Activated naive CD4-positive, alpha-beta T cell treated with anti-CD3 and anti-CD28 coated beads, Interleukin-2, amount 50 U/mL, for 72 hours (primary cell): Measurements from ENCODE around the gene MDFIC. TPM values are rescaled to one million over a fixed set of nuclear protein-coding genes. Genes with fewer than 3 reads are reported as not detected.

ENCODE experiments used
- ATAC-seq, 2 donors: fragments of 150-1000 bp; cut with Tn5 transposase; 2 replicates each; pipeline ENCODE4 v1.10.0; 2021; ENCODE audit warnings: mild to moderate bottlenecking in 2 of 2, moderate library complexity in 2 of 2
- DNase-seq, 2 donors: peaks; one replicate each; pipeline ENCODE4 v3.0.0; 2021 to 2022; ENCODE audit warnings: low spot score in 2 of 2
- H3K27ac Mint-ChIP-seq, 2 donors: one replicate each; pipeline ENCODE4 v1.8.0; 2022; ENCODE audit warnings: mild to moderate bottlenecking in 2 of 2, mixed read lengths in 2 of 2
- H3K36me3 Mint-ChIP-seq, 2 donors: one replicate each; pipeline ENCODE4 v1.8.0; 2022; ENCODE audit warnings: mixed read lengths in 2 of 2
- H3K9me3 Mint-ChIP-seq, 2 donors: one replicate each; pipeline ENCODE4 v1.8.0; 2022; ENCODE audit warnings: mixed read lengths in 2 of 2
- total RNA-seq, 2 donors: library from RNA; stranded (reverse); gene quantifications; one replicate each; pipeline ENCODE4 v1.2.3, GENCODE V29; 2022

The MDFIC gene
- total RNA-seq, 2 donors from 2014 or later: 41.0 to 86.0 TPM

GRCh38 chr7:114919587-114919986 is 2.3 kb upstream of the MDFIC start:
- ATAC-seq (peak in 1 of 2 donors; percentile 2), DNase-seq (no peak)
- Mint-ChIP-seq H3K27ac (peak overlapping the region; percentile 27 to 86), H3K9me3 (peaks cover 0 to 2% of the 10 kb centered on the region in 2 donors), H3K36me3 (peaks cover 15% of the 10 kb centered on the region in 2 donors)

GRCh38 chr7:114921631-114922025 is 266 bp upstream of the MDFIC start:
- H3K9me3 Mint-ChIP-seq: no peaks in the 10 kb centered on the region
- H3K27ac Mint-ChIP-seq: peak overlapping the region; percentile 90 to 96
- peaks cover 18 to 20% of the 10 kb centered on the region in 2 donors for H3K36me3 Mint-ChIP-seq
- DNase-seq (no peak), ATAC-seq (no peak)

GRCh38 chr7:114922652-114923402 is 933 bp downstream of the MDFIC start:
- ATAC-seq (peak; percentile 42 to 60), DNase-seq (peak; percentile 44 to 63)
- peaks cover 18 to 20% of the 10 kb centered on the region in 2 donors for H3K36me3 Mint-ChIP-seq
- peak overlapping the region; percentile 90 to 96 for H3K27ac Mint-ChIP-seq
- no peaks in the 10 kb centered on the region for H3K9me3 Mint-ChIP-seq

GRCh38 chr7:114923403-114923713 is 1.5 kb downstream of the MDFIC start:
- ATAC-seq: no peak
- no peak for DNase-seq
- H3K36me3 Mint-ChIP-seq: peaks cover 18 to 20% of the 10 kb centered on the region in 2 donors
- H3K27ac Mint-ChIP-seq: peak overlapping the region; percentile 90 to 93
- H3K9me3 Mint-ChIP-seq: no peaks in the 10 kb centered on the region

- no peaks in the 10 kb centered on the region for H3K9me3 Mint-ChIP-seq
- H3K36me3 Mint-ChIP-seq: peaks cover 18 to 20% of the 10 kb centered on the region in 2 donors
- DNase-seq: no peak
- no peak for ATAC-seq
- peak overlapping the region; percentile 90 to 93 for H3K27ac Mint-ChIP-seq
These were observed 2.3 kb downstream of the MDFIC start for GRCh38 chr7:114924038-114924712.

GRCh38 chr7:114925434-114925833 is 3.5 kb downstream of the MDFIC start:
- no peak for ATAC-seq
- H3K36me3 Mint-ChIP-seq: peaks cover 18 to 20% of the 10 kb centered on the region in 2 donors
- DNase-seq: no peak
- H3K27ac Mint-ChIP-seq: peak overlapping the region; percentile 67 to 74
- no peaks in the 10 kb centered on the region for H3K9me3 Mint-ChIP-seq

GRCh38 chr7:114928060-114928459 is 6.2 kb downstream of the MDFIC start:
- ATAC-seq (peak in 1 of 2 donors; percentile 30), DNase-seq (no peak)
- peaks cover 10 to 15% of the 10 kb centered on the region in 2 donors for H3K36me3 Mint-ChIP-seq
- H3K27ac Mint-ChIP-seq: no peak overlapping the region
- H3K9me3 Mint-ChIP-seq: no peaks in the 10 kb centered on the region

- no peaks in the 10 kb centered on the region for H3K9me3 Mint-ChIP-seq
- ATAC-seq (no peak), DNase-seq (no peak)
- H3K36me3 Mint-ChIP-seq: peaks cover 5 to 17% of the 10 kb centered on the region in 2 donors
- no peak overlapping the region for H3K27ac Mint-ChIP-seq
These were observed 7.7 kb downstream of the MDFIC start for GRCh38 chr7:114929570-114929969.

GRCh38 chr7:114930107-114930661 is 8.3 kb downstream of the MDFIC start:
- peaks cover 3 to 16% of the 10 kb centered on the region in 2 donors for H3K36me3 Mint-ChIP-seq
- no peaks in the 10 kb centered on the region for H3K9me3 Mint-ChIP-seq
- DNase-seq: no peak
- H3K27ac Mint-ChIP-seq: peak overlapping the region in 1 of 2 donors; percentile 22
- ATAC-seq: no peak

- Mint-ChIP-seq H3K9me3 (no peaks in the 10 kb centered on the region), H3K27ac (peak overlapping the region; percentile 88 to 97), H3K36me3 (peaks cover 0 to 11% of the 10 kb centered on the region in 2 donors)
- DNase-seq (no peak), ATAC-seq (peak; percentile 63 to 75)
These were observed 9.1 kb downstream of the MDFIC start for GRCh38 chr7:114930829-114931655.

GRCh38 chr7:114931656-114932011 is 9.7 kb downstream of the MDFIC start:
- Mint-ChIP-seq H3K36me3 (peaks cover 0 to 11% of the 10 kb centered on the region in 2 donors), H3K27ac (peak overlapping the region; percentile 88 to 97), H3K9me3 (no peaks in the 10 kb centered on the region)
- ATAC-seq (peak; percentile 80 to 86), DNase-seq (peak in 1 of 2 donors; percentile 46)

GRCh38 chr7:114932991-114933390 is 11.1 kb downstream of the MDFIC start:
- peak overlapping the region in 1 of 2 donors; percentile 88 for H3K27ac Mint-ChIP-seq
- no peaks in the 10 kb centered on the region for H3K9me3 Mint-ChIP-seq
- DNase-seq (no peak), ATAC-seq (no peak)
- peaks cover 0 to 11% of the 10 kb centered on the region in 2 donors for H3K36me3 Mint-ChIP-seq

- H3K36me3 Mint-ChIP-seq: peaks cover 0 to 11% of the 10 kb centered on the region in 2 donors
- H3K9me3 Mint-ChIP-seq: no peaks in the 10 kb centered on the region
- DNase-seq (no peak), ATAC-seq (no peak)
- peak overlapping the region in 1 of 2 donors; percentile 88 for H3K27ac Mint-ChIP-seq
These were observed 11.8 kb downstream of the MDFIC start for GRCh38 chr7:114933658-114934057.

GRCh38 chr7:114934086-114934485 is 12.2 kb downstream of the MDFIC start:
- ATAC-seq (no peak), DNase-seq (no peak)
- Mint-ChIP-seq H3K9me3 (no peaks in the 10 kb centered on the region), H3K27ac (no peak overlapping the region), H3K36me3 (peaks cover 0 to 11% of the 10 kb centered on the region in 2 donors)

GRCh38 chr7:114934713-114935112 is 12.8 kb downstream of the MDFIC start:
- no peak for ATAC-seq
- Mint-ChIP-seq H3K27ac (no peak overlapping the region), H3K9me3 (no peaks in the 10 kb centered on the region), H3K36me3 (peaks cover 0 to 16% of the 10 kb centered on the region in 2 donors)
- DNase-seq: no peak

- DNase-seq (no peak), ATAC-seq (no peak)
- Mint-ChIP-seq H3K27ac (peak overlapping the region in 1 of 2 donors; percentile 52), H3K9me3 (peaks cover 0 to 2% of the 10 kb centered on the region in 2 donors), H3K36me3 (peaks cover 6 to 30% of the 10 kb centered on the region in 2 donors)
These were observed 14.6 kb downstream of the MDFIC start for GRCh38 chr7:114936471-114936870.
